ENCODE measurements around the gene RGR.

RGR gene

DNA sequence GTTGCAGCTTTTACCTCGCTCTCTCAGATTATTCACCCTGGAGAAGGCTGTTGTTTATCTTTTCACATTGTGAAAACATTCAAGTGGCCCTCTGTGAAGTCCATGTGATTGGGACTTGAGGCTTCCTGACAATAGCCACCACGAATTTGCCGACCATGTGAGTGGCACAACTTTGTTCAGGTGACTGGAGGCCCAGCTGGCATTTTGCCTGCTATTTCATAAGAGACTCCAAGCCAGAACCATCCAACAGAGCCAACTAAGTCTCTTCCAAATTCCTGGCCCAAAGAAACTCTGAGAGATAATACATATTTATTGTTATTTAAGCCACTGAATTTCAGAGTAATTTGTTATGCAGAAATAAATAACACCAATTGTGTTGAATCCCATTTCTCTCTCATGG, 45.4 kb downstream of the RGR start:
- no peak overlapping the region for H3K27ac ChIP-seq
- no peak overlapping the region for H3K4me3 ChIP-seq

DNA sequence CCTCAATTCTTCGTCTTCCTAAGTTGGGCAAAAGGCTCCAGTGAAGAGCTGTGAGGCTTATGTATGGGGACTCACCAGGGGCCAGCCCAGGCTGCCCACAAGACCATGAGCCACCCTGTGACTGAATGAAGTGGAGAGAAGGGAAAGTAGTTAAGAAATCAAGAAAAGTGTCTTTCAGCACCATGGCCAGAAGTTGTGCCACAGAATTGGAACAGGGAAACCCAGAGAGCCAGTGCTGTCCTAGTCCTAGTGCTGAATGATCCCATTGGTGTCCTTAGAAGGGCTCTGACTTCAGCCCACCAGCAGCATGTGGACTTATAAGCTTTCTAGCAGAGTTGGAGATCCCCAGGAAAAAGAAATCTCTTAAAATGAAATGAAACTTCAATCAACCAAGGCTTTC, 46.5 kb downstream of the RGR start:
- Histone ChIP-seq H3K4me3 (no peak overlapping the region), H3K27ac (no peak overlapping the region)

- H3K27ac ChIP-seq: no peak overlapping the region
Observed at GRCh38 chr10:84292502-84292901, 47.6 kb downstream of the RGR start.

DNA sequence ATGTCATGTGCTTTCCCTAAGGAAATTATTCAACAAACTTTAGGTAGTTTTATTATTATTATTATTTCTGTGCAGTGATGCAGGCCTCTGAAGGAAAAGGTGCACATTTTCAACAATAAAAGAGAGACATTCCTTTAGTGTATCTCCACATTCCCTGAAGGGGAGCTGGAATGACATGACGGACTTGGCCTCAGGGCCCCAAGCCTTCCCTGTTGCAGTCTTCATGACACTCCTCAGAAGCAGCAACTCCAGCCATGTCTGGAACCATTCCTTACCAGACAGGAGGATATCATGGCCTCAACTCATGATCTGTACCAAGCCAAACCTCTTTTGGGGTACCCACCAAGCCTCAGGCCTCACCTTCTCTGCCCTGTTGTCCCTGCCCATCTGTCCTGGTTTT, 48.3 kb downstream of the RGR start:
- no peak overlapping the region for H3K4me3 ChIP-seq

More at GRCh38 chr10:84292502-84292901, 47.6 kb downstream of the RGR start:
- no peak overlapping the region for H3K4me3 ChIP-seq

DNA sequence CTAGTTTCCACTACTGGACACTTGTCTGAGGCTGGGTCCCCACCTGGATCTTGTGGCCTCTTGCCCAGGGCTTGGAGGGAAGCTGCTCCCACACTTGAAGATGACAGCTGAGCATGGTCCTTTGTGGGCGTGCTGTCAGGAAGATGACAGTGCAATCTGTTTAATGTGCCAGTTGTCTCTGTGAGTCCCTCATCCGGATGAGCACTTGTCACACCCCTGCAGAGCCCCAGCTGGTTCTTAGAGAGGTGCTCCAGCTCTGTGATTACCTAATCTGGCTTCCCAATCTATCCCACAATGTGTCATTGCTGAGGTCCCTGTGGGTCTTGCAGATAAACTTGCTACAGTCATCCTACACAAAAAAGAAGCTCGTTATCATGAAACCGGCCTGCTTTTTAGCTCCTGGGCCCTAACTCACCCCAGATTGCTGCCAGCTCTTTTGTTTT, 48.7 kb downstream of the RGR start:
- Histone ChIP-seq H3K27ac (no peak overlapping the region), H3K4me3 (no peak overlapping the region)

More for the DNA sequence above, 48.3 kb downstream of the RGR start:
- no peak overlapping the region for H3K27ac ChIP-seq

GRCh38 chr10:84294766-84295447, 50.1 kb downstream of the RGR start:
- peak overlapping the region in 1 of 21 experiments; percentile 12 for H3K27ac ChIP-seq
- no peak overlapping the region for H3K4me3 ChIP-seq

DNA sequence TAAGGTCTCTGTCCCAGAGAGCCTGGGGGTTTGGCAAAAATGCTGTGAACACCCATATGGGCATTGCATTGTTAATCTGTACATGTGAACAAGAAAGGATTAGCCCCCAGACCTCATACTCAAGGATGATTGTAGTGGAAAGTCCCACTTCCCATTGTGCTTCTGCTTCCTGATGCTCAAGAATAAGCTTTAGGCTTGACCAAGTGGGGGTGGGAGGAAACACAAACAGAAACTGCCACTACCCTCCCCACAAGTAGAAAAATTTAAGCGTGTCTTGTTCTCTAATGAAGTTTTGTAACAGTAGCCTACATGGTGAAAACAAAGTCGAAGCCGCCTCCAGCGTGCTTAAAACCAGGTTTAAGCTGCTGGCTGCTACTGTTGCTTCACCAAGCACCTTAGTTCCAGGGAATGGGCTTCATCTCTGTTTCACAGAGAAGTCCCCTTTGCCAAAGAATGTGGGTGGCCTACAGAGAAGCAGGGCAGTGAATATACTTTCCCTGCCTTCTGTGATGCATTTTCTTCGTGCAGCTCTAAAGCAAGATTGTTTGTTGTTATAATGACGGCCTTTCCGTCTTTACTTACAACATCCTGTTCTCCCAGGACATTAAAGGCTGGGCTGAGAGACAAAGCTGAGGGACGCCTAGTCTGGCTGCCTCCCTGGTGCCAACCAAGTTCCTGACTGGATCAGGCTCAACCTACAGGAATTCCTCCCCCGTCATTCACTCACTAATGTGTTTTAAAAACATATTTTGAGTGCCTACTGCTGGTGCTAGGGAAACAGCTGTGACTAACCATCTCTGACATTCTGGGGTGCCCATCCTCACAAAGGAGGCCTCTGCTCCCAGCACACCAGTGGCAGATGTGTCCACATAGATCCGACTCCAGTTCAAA, 51.5 kb downstream of the RGR start:
- Histone ChIP-seq H3K27ac (peak overlapping the region in 5 of 21 experiments; percentile 11 to 51 (median 39)), H3K4me3 (no peak overlapping the region)

GRCh38 chr10:84298057-84298456, 53.2 kb downstream of the RGR start:
- H3K27ac ChIP-seq: no peak overlapping the region

GRCh38 chr10:84302223-84302622, 57.4 kb downstream of the RGR start:
- Histone ChIP-seq H3K4me3 (no peak overlapping the region), H3K27ac (no peak overlapping the region)

More at GRCh38 chr10:84298057-84298456, 53.2 kb downstream of the RGR start:
- H3K4me3 ChIP-seq: no peak overlapping the region

DNA sequence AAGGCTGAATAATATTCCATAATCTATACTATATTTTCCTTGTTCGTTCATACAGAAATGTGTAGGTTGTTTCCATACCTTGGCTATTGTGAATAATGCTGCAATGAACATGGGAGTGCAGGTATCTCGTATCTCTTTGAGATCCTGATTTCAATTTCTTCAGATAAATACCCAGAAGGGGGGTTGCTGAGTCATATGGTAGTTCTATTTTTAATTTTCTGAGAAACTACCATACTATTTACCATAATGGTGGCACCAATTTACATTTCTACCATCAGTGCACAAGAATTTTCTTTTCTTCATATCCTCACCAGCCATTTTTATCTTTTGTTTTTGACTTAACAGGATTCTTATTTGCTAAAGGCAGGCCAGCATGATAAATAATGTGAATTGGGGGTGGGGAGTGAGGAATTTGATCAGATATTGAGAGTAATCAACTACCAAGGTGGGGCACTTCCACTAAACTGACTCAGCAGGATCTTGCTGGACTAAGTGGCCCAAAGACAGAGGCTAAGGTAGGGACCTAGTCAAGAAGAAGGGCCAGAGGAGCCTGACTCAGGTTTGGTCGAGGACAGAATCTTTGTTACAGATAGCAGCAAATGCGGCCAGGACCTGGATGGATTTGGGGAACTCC, 62.0 kb downstream of the RGR start:
- H3K4me3 ChIP-seq: no peak overlapping the region
- no peak overlapping the region for H3K27ac ChIP-seq

GRCh38 chr10:84308021-84308420, 63.2 kb downstream of the RGR start:
- no peak overlapping the region for H3K27ac ChIP-seq
- no peak overlapping the region for H3K4me3 ChIP-seq

DNA sequence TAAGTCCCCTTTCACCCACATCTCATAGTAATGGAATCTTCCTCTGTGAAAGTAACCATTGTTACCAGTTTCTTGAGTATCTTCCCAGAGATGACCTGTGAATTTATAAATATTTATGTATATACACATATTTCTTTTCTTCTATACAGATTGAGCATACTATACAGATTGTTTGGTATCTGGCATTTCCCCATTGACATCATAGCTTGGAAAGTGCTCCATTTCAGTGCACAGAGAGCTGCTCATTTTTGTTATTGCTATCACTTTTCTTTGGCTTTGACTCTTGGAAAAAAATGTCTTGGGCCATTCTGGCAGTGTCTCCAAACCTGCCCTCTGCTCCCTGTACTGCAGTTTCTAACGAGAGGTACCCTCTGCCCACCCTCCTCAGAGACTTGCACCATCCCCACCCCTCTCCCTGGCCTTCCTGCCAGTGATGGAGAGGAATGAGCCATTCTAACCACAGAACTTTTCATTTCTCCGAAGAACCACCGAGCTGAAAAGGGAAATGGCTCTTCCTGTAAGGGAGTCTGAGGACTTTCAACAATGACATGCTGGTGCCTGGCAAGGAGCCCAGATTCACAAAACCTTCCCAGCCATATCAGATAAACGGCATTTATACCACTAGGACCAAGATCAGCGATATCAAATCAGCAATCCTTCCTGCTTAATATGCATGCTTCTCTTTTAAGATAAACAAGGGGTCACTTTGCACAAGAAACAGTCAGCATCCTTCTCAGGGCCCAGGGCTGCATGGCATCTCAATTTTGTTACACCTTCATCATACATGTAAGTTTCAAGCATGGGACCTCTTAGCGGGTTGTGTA, 63.8 kb downstream of the RGR start:
- Histone ChIP-seq H3K4me3 (no peak overlapping the region), H3K27ac (peak overlapping the region in 1 of 21 experiments; percentile 9)

All from skin epidermis (tissue), 12 donors.